Stimulated activated CD8-positive, alpha-beta memory T cell treated with anti-CD3 and anti-CD28 coated beads, Interleukin-12 subunit alpha, Interleukin-12 subunit beta, amount 100 ng/mL, for 1 hour (primary cell): ENCODE data around the gene CSRNP3.

Source experiments
- DNase-seq: peaks from one replicate; pipeline ENCODE4 v3.0.0-alpha.2; 2020; ENCODE audit warnings: low read depth

CSRNP3 gene

GRCh38 chr2:165593081-165593480, 123.6 kb downstream of the CSRNP3 start:
- DNase-seq: no peak

- DNase-seq: no peak
Observed at GRCh38 chr2:165594231-165594934, 124.9 kb downstream of the CSRNP3 start.

GRCh38 chr2:165594935-165595255, 125.4 kb downstream of the CSRNP3 start:
- DNase-seq: no peak

GRCh38 chr2:165596788-165597187, 127.3 kb downstream of the CSRNP3 start:
- DNase-seq: no peak

GRCh38 chr2:165601065-165601830, 131.8 kb downstream of the CSRNP3 start:
- no peak for DNase-seq

- no peak for DNase-seq
Observed at GRCh38 chr2:165601928-165602521, 132.5 kb downstream of the CSRNP3 start.

GRCh38 chr2:165609672-165610071, 140.2 kb downstream of the CSRNP3 start:
- no peak for DNase-seq

GRCh38 chr2:165610591-165611029, 141.1 kb downstream of the CSRNP3 start:
- DNase-seq: no peak

- DNase-seq: no peak
Observed at GRCh38 chr2:165617741-165618481, 148.4 kb downstream of the CSRNP3 start.

- no peak for DNase-seq
Observed at GRCh38 chr2:165618806-165619205, 149.3 kb downstream of the CSRNP3 start.

GRCh38 chr2:165621086-165621560, 151.6 kb downstream of the CSRNP3 start:
- DNase-seq: no peak

- no peak for DNase-seq
Observed at GRCh38 chr2:165623161-165623560, 153.7 kb downstream of the CSRNP3 start.

- no peak for DNase-seq
Observed at GRCh38 chr2:165623783-165624469, 154.4 kb downstream of the CSRNP3 start.

- DNase-seq: no peak
Observed at GRCh38 chr2:165624470-165624800, 154.9 kb downstream of the CSRNP3 start.

- DNase-seq: no peak
Observed at GRCh38 chr2:165627470-165627869, 158.0 kb downstream of the CSRNP3 start.

GRCh38 chr2:165629776-165630175, 160.3 kb downstream of the CSRNP3 start:
- DNase-seq: no peak

- DNase-seq: no peak
Observed at GRCh38 chr2:165630236-165630635, 160.7 kb downstream of the CSRNP3 start.

GRCh38 chr2:165631089-165631488, 161.6 kb downstream of the CSRNP3 start:
- no peak for DNase-seq

- no peak for DNase-seq
Observed at GRCh38 chr2:165632594-165632993, 163.1 kb downstream of the CSRNP3 start.

- DNase-seq: no peak
Observed at GRCh38 chr2:165633431-165633830, 163.9 kb downstream of the CSRNP3 start.

GRCh38 chr2:165634282-165634681, 164.8 kb downstream of the CSRNP3 start:
- no peak for DNase-seq

GRCh38 chr2:165634855-165635254, 165.4 kb downstream of the CSRNP3 start:
- no peak for DNase-seq
